GM18861 (cell line): ENCODE data around the gene RPS24.
A peak's percentile ranks its signal among the peaks of the same experiment; 100 is the strongest.

Experiments
- ATAC-seq: cut with Tn5 transposase; IDR thresholded peaks from one replicate; pipeline ENCODE4 v1.9.1; 2021; ENCODE audit not compliant: unreplicated experiment

The RPS24 gene

GRCh38 chr10:78025685-78026364 lies 7.8 kb upstream of the RPS24 start:
- no peak for ATAC-seq

- ATAC-seq = no peak
Measured at GRCh38 chr10:78028438-78029268, 5.0 kb upstream of the RPS24 start.

GRCh38 chr10:78029269-78030226 lies 4.1 kb upstream of the RPS24 start, which contains the start of gene POLR3A:
Gene POLR3A, minus strand, starts transcription at chr10:78029515. Its CDS starts 108 bp downstream, at chr10:78029407.
- ATAC-seq = peak; percentile 51

- ATAC-seq = no peak
Measured at GRCh38 chr10:78033387-78033636, 351 bp upstream of the RPS24 start.

GRCh38 chr10:78035025-78035424 lies 1.4 kb downstream of the RPS24 start:
- ATAC-seq = no peak

GRCh38 chr10:78035437-78035836 lies 1.8 kb downstream of the RPS24 start:
- no peak for ATAC-seq

GRCh38 chr10:78035933-78036583 lies 2.4 kb downstream of the RPS24 start:
- no peak for ATAC-seq

GRCh38 chr10:78038105-78038504 lies 4.4 kb downstream of the RPS24 start:
- ATAC-seq = no peak

- ATAC-seq = no peak
Measured at GRCh38 chr10:78038791-78039547, 5.3 kb downstream of the RPS24 start.

GRCh38 chr10:78039743-78040142 lies 6.1 kb downstream of the RPS24 start:
- ATAC-seq = no peak

GRCh38 chr10:78041170-78042057 lies 7.8 kb downstream of the RPS24 start:
- no peak for ATAC-seq

GRCh38 chr10:78042058-78042751 lies 8.5 kb downstream of the RPS24 start:
- no peak for ATAC-seq

GRCh38 chr10:78042752-78043104 lies 9.1 kb downstream of the RPS24 start:
- ATAC-seq = no peak

- no peak for ATAC-seq
Measured at GRCh38 chr10:78044179-78044578, 10.5 kb downstream of the RPS24 start.

GRCh38 chr10:78044699-78045098 lies 11.0 kb downstream of the RPS24 start:
- no peak for ATAC-seq

- ATAC-seq = peak; percentile 48
Measured at GRCh38 chr10:78045237-78045636, 11.6 kb downstream of the RPS24 start.

- ATAC-seq = no peak
Measured at GRCh38 chr10:78045856-78046255, 12.2 kb downstream of the RPS24 start.

- ATAC-seq = no peak
Measured at GRCh38 chr10:78046711-78047269, 13.1 kb downstream of the RPS24 start.
